T-helper 1 cell (primary cell): ENCODE data around the gene RHCG.
"Not testable (repeated sequence)": the region's sequence is repeated elsewhere in the genome, so short reads cannot be mapped to it uniquely, and the experiment has no call there.

ENCODE experiments used
- DNase-seq, 5 donors: peaks; one replicate each; pipeline ENCODE4 v3.0.0-alpha.2; 2012 to 2020

Gene RHCG

DNA sequence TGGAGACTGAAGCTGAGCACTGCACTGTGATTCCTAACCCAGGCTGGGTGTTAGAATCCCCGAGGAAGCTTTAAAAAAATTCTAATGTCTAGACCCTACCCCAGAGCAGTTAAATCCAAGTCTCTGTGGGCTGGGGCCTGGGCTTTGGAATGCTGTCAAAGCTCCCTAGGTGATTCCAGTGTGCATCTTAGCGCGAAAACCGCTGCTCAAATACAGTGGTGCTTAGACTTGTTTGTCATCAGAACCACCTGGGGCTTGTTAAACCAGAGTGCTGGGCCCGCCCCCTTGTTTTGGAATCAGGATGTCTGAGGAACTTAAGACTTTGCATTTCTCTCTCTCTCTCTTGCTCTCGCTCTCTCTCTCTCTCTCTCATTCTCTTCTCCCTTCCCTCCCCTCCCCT, 20.7 kb downstream of the RHCG start:
- DNase-seq: no peak

DNA sequence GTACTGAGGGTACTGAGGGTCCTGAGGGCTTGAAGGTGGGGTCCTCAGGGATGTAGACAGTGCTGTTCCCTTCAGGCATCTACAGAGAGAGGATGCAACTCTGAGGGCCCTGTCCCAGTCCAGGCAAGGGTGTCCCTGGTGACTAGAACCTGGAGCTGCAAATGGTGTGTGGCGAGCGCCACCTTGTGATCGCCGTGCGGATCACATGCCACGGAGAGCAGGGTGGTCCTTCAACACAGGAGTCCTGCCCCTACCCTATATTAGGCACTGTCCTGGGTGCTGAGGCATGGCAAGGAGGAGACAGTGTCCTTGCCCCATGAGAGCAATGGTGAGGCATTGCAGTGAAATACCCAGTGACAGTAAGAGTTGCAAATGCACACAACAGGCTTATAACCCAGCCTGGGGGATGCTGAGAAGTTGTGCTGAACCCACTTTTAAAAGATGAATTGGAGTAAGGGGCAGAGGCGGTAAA, 23.6 kb downstream of the RHCG start:
- peak in 1 of 5 donors; percentile 38 for DNase-seq

DNA sequence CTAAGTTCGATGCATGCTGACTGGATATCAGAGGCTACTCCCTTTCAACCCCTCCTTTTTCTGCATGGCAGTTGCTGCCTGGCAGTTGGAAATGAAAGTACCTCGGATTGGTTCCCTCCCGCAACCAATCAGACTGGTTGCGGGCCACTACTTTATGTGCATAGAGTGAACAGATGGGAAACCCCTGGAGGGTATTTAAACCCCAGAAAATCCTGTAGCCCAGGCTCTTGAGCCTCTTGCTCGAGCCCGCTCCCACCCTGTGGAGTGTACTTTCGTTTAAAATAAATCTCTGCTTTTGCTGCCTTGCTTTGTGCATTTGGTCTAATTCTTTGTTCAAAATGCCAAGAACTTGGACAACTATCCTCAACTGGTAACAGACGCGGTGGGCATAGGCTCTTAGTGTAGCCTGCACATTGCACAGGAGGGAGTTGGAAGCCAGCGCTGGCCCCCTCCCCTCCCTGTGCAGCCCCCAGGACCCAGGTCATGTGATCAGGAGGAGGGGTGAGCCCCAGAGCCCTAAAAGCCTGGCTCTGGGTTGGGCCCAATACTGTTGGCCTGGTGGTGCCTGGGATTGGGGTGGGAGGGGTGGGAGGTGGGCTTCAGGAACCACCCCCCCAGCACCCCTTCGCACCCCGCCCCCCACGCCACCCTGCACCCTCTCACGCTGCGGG, 26.8 kb downstream of the RHCG start:
- no peak for DNase-seq

DNA sequence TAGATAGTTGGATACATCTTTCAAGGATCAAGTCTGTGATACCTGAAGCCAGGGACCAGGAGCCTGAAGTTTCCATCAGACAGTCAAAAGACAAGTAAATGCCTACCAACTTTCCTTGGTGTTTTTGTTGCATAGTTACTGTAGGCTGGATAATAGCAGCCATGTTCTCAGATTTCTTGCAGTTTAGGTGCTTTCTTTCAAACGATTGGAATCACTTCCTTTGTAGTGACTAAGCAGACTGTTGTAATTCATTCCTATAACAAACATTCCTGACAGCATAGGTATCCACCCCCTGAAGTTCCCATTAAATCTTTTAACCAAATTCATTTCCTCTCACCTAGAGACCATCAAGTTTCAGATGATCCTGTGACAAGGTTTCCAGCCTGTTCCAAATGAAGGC, 27.6 kb downstream of the RHCG start:
- DNase-seq: not testable (repeated sequence)

DNA sequence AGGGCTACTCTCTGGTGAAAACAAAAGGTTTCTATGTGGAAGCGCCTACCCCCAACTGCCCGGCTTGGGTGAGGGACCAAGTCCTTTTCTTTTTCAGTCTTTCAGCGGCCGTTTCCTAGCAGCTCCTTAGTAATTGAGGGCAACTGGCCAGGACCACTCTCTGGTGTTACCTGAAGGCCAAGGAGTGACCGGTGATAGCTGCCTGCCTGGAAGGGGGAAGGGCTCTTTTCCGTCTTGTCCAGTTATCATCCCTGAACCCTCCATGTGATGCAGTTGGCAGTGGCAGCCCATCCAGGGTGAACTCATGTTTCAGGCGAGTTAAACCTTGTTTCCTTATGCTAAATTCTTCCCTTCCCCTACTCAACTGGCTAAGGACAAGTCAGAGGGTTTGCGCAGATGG, 33.3 kb downstream of the RHCG start:
- no peak for DNase-seq

DNA sequence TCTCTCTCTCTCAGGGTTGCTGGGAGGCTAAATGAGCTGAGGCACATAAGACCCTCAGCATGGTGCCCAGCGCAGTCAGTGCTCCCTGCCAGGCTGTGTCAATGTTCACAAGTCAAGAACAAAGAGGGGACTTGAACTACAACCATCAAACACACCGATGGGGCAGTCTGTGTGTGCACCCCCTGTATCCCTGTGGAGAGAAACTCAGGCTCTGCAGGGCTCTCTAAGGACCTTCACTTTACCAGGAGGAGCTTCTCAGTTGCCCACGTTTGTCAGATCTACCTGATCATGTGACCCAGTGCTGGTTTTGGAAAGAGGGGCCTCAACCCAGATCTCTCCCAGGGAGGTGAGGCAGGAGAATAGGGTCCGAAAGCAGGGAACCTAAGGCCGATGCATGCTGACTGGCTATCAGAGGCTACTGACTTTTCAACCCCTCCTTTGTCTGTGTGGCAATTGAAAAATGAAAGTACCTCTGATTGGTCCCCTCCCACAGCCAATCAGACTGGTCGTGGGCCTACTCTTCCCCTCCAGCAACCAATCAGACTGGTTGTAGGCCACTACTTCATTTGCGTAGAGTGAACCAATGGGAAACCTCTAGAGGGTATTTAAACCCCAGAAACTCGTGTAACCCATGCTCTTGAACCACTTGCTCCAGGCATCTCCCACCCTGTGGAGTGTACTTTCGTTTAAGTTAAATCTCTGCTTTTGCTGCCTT, 34.0 kb downstream of the RHCG start:
- DNase-seq: no peak

DNA sequence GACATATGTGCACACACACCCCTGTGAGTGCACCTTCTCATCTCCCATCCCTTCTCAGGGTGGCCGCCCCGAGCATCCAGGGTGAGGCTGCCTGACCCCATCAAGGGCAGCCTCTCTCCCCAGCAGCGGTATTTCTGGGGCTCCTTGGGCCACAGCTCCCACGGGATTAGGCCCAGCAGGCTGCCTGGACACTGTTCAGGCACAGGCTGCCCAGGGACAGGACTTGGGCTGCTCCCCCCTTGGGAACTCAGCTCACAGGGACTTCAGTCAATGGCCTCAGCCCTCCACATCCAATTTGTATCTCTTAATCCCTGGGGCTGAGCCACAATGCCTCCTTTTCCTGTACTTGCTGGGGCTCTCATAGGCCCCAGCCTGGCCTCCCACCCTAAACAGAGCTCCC, 35.0 kb downstream of the RHCG start:
- no peak for DNase-seq

DNA sequence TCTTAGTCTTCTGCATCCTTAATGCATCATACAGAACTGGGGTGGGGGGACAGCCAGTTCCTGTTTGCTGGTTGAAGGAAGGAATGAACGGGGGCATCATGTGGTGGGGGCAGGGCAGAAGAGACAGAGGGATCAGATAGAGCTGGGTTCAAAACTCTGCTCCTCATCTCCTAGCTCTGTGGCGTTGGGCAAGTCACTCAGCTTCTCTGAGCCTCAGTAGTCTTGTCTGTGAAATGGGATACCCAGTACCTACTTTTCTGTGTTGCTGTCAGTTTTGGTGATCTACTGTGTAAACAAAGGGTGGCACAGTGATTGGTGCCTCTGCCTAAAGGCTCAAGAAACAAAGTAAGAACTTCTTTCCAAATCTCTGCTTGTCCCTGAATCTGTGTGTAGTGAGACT, 36.3 kb downstream of the RHCG start:
- no peak for DNase-seq

DNA sequence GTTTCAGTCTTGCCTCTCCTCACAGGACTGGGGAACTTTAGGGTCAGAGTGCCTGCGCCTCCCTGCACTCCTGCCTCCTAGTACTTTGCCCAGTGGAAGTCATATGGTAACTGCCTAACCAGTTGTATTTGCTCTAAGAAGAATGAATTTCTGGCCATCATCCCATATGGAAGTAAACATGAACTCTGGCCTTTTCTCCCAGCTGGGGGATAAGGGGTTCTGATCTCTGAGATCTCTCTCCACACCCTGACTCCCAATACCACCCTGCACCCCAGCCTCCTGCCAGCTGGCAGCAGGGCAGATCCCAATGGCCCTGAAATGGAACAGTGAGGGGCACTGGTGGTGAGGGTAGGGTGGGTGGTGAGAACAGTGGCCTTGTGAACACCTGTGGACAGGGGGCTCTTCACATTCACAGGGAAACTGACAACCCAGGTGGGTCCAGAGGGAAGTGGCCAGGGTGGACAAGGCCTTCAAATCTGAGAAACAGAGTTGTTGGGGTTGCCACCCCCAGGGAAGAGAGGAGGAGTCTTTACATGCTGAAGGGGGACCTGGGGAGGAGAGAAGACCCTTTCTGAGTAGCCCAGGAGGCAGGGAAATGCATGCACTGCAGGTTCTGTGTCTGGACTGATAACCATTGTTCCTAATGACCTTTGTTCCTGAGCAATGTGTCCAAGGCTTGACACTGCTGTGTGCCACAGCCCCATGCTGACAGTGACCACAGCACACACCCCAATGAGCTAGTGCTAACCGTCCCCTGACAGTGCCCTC, 36.9 kb downstream of the RHCG start:
- no peak for DNase-seq

DNA sequence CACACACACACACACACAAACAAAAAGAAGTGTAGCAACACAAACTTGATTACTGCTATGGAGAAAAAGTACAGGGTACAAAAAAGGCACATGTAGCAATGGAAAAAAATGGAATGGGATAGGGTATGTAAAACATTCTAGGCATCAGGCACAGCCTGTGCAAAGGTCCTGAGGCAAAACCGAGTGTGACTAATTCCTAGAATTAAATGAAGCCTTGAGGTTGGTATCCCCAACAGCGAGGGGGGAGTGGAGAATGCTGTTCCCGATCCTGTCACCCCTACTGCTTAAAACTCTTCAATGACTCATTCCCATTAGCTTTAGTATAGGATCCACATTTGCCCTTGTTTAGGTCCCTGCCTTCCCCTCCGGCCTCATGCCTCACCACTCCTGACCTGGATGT, 37.9 kb downstream of the RHCG start:
- DNase-seq: no peak

DNA sequence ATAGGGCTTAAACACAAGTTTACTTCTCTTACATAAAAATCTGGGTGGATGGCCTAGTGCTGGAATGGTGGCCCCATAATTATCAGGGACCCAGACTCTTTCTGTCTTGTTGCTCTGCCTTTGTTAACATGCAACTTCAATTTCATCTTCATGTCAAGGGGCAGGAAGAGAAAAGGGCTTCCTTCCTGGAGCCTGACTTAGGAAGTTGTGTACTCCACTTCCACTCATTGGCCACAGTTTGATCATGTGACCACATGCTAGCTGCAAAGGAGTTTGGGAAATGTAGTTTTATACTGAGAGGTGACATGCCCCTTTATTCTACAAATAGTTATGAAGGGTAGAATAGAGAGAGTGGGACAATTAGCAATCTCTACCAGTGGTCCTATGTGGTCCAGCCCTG, 39.3 kb downstream of the RHCG start:
- peak in 1 of 5 donors; percentile 20 for DNase-seq

DNA sequence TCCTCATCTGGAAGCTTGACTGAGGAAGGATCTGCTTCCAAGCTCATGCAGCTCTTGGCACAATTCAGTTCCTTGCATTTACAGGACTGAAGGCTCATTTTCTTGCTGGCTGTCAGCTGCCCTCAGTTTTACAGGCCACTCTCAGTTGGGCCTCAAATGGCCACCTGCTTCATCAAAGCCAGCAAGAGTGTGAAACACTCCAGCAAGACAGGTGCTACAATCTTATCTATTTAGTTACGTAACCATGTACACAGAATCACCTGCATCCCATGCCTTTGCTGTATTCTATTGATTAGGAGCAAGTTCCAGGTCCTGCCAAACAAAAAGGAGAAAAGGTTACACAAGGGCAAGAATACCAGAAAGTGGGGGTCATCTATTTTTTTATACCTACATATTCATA, 40.8 kb downstream of the RHCG start:
- DNase-seq: no peak

DNA sequence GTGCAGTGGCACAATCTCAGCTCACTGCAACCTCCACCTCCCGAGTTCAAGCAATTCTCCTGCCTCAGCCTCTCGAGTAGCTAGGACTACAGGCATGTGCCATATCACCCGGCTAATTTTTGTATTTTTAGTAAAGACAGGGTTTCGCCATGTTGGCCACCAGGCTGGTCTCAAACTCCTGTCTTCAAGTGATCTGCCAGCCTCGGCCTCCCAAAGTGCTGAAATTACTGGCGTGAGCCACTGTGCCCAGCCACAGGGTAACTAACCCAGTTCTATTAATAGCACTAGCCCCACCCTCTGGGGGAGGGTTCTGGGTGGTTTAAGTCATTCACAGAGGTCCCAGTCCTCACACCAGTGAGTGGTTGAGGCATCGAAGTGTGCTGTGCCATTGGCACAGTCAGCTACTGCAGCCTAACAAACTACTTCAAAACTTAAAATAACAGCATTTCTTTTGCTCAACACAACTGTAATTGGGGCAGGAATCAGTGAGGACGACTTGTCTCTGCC, 44.0 kb downstream of the RHCG start:
- no peak for DNase-seq

DNA sequence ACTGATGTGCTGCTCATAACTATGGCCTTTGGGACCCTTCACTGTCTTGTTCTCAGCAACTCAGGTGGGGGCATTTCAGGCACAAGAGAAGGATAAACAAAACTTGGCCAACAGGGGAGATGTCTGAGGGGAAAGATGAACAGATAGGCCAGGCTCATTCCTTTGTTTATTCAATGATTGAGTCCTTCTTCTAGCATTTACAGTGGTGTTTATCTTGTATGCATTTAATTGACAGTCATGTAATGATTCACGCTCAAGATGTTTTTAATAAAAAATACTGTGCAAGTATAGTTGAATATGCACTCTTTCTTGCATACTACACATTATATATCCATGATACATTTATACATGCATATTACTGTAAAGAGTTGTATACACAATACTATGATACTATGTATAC, 44.5 kb downstream of the RHCG start:
- DNase-seq: no peak

DNA sequence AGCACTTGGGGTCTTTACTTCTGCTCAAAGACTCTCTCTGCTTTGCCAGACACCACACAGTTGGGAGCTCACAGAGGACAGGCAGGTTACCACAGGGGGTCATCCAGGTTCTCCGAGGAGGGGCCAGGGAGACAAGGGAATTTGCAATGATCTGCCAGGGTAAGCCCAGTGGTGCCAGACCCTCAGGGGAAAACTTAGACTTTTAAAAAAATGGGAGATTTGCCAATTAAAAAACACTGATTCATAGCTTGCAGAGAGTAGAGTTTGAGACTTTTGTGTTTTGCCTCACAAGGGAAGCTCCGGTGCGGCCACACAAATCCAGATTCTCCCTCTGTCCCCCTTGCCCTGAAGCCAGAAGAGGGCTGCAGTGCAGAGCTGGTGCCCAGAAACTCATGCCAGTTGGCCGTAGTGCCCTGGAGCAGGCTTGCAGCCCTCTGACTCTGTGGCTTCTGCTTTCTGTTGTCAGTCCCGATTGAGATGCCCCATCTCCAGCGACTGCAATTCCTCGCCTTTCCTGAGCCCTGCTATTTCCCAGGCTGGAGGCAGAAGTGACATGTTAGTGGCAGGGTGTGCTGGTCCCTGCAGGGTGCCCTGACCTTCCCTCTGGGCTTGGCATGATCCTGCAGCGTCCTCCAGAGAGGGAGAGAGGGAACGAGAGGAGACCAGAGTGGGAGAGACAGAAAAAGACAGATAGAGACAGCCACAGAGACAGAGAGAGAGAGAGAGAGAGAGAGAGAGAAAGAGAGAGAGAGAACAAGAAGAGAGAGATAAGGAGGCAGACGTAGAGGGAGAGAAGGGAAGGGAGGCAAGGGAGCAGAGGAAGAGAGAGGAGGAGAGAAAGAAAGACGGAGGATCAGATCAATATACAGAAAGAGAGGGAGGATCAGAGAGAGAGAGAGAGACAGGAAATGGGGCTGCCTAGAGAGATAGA, 46.0 kb downstream of the RHCG start:
- DNase-seq: no peak

DNA sequence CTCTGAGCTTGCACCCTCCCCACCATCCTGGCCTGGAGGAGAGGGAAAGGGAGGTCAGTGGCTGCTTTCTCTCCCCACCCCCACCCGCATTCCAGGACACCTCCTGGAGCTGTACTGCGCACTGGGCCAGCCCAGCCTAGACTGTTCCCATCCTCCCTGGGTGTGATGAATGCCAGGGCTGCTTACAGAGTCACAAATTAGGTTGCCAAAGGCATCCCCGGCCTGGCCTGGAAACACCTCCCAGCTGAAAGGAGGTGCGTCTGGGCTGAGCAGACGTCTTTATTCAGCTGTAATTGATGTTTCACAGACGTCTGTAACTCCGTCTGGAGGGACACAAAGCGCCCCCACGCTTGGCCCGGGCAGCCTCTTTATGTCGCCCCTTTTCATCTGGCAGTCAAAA, 47.6 kb downstream of the RHCG start:
- DNase-seq: no peak

DNA sequence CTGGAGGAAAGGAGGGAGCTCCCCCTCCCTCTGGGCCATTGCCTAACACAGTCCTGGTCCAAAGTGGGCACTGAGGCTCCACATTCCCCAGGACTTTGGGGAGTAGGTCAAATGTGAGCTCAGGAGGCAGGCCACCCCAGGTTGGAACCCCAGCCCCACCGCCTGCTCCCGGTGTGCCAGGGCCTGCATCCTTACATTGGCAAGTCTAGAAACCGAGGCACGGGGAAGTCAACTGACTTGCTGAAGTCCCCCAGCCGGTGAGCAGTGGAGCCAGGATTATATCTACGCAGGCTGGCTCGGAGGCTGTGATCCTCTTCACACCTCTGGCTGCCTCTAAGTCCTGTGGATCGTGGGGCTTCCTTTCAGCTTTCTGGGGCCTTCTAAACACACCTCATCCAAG, 48.7 kb downstream of the RHCG start:
- no peak for DNase-seq

DNA sequence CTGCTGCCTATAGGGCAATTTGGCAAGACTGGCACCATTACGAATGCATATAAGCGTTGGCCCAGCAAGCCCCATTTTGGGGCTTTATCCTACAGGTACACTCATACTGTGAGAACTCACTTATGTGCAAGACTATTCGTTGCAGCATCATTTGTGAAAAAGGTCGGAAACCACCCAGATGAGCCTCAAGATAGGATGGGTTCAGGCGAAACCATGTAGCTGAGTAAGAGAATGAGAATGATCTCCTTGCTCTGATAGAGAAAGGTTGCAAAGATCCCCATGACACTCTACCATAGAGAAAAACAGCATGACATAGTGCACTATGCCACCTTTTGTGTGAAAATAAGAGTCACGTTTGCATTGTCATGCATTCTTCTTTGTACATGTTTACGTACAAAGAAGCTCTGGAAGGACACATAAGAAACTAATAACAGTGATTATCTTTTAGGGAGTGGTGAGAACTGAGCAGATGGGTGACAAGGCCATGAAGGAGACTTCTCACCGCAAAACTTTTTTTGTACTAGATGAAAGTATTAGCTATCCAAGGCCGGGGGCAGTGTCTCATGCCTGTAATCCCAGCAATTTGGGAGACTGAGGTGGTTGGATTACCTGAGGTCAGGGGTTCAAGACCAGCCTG, 50.0 kb downstream of the RHCG start:
- peak in 1 of 5 donors; percentile 5 for DNase-seq

DNA sequence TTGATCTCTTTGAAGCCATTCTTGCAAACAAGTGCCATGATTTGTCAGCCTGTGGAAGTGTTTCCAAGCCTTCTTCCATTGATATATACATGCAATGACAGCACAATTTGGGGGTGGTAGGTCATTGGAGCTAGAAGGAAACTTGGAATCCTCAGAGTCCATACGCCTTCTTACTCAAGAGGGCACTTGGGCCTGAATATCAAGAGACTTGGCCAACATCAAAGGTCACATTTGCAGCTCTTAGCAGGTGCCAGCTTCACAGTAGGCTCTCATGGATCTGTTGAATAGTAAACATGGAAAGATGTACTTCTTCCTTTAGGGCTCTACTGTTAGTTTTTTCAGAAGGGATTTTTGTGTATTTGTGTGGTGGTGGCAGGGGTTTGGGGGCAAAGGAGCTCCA, 50.9 kb downstream of the RHCG start:
- no peak for DNase-seq

DNA sequence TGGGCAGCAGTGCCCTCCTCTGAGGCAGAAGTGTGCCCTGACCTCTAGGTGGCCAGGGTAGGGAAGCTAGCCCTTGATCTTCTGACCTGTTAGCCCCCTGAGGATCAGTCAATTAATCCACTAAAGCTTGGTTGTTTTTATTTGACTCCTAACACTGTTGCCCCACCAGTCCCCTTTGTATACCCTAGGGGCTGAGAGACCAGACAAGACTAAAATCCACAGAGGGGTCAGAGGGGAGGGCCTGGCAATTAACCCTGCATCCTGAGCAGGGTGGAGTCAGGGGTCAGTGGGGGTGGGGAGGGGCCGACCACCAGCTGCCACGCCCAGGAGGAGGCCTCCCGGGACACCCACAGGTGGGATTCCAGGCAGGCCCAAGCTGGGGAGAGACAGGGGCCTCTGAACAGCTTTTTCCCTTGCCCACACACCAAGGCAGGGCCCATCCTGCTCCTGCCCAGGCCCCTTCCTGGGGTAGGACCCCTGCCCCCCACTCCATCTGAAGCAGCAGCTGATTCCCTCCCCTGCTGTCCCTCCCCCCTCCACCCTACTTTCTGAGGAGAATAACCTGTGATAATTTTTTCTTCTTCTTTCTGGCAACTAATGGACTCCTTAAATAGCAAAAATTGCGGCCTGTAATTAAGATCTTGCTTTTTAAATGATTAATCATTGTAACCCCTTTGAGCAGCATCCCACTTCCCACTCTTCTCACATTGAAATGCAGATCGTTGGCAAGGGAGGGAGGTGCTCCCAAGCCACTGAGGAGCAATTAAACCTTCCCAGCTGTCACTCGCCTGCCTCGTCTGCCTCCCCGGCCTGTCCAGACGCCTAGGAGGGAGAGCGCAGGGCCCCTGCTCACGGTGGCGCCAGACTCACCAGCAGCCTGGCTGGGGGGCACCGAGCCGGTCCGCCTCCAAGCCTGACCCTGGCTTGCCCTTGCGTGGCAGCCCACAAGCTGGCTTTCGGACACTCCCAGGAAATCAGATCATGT, 51.9 kb downstream of the RHCG start:
- DNase-seq: no peak

DNA sequence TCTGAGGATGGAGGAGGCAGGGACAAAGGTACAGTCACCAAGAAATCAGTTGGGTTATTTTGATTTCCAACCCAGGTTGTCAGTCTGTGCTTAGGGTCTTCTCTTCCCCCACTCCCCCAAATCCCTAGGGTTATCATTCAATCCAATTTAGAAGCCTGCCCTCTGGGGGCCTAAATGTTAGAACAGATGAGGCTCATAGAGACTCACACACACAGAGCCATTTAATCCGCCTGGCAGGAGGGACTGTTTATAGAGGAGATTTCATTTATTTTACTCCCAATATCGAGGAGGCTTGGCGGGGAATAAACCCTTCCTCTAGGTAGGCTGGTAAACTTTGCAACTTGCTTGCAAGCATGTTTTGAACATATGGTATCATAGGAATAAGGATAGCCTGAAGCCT, 52.8 kb downstream of the RHCG start:
- DNase-seq: no peak
